ENCODE results near the gene SIT1.

Gene SIT1

GRCh38 chr9:35606138-35606504, 44.6 kb downstream of the SIT1 start:
- no peak for DNase-seq (ENCODE audit: low read depth in 2 of 2)

GRCh38 chr9:35605351-35606137, 45.2 kb downstream of the SIT1 start:
- peak in 1 of 2 experiments; percentile 18 for DNase-seq (ENCODE audit: low read depth in 2 of 2)

GRCh38 chr9:35604578-35605350, 46.0 kb downstream of the SIT1 start, which contains the start of gene TESK1:
TSS of gene TESK1 (plus strand) at chr9:35605262. CDS start at chr9:35605620, 358 bp downstream.
- DNase-seq (ENCODE audit: low read depth in 2 of 2): peak; percentile 61 to 85

DNA sequence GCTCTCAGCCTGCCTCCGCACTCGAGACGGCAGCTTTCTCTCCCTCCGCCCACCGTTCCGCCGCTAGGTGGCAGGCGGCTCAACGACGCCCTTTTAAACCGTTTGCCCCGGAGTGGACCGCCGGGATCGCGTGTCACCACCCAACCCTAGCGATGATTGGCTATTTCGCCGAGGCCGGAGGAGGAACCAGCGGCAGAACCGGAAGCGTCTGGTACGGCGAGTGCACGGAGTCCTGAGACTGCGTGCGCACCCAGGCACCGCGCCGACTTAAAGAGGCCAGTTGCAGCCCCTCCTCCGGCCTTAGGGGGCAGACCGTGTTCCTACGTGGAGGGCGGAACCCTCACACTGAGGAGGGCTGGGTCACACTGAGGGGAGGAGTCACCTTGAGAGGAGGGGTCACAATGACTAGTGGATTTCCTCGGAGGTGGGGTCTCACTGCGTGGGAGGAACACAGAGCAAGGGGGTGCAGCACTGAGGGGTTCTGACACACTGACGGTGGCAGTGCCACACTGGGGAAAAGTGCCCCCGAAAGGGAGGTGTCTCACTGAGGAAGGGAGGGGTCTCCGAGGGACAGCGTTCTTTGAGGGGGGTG, 46.6 kb downstream of the SIT1 start:
- peak; percentile 98 for DNase-seq (ENCODE audit: low read depth in 2 of 2)

GRCh38 chr9:35603506-35603985, 47.2 kb downstream of the SIT1 start:
- no peak for DNase-seq (ENCODE audit: low read depth in 2 of 2)

GRCh38 chr9:35599763-35600604, 50.7 kb downstream of the SIT1 start:
- DNase-seq (ENCODE audit: low read depth in 2 of 2): no peak
